Spleen (tissue), 7 donors: ENCODE data around the gene KRT31.
"Not testable (repeated sequence)": the region's sequence is repeated elsewhere in the genome, so short reads cannot be mapped to it uniquely, and the experiment has no call there.

Source experiments
- CTCF ChIP-seq, 11 experiments: fragments of 200-600 bp in 7 of 11; fragments of 450-650 bp in 4 of 11; sonication (generic) in 4 of 11; IDR thresholded peaks in 8 of 11; conservative IDR thresholded peaks in 3 of 11; 1 replicate in 7 of 11; 2 replicates in 4 of 11; pipeline versions ENCODE4 v1.4.0 to v1.8.0; 2016 to 2021; ENCODE audit warnings: antibody characterized with exemption in 11 of 11, inconsistent platforms in 4 of 11, mild to moderate bottlenecking in 1 of 11
- POLR2A ChIP-seq, 3 donors: fragments of 450-650 bp; IDR thresholded peaks; one replicate each; pipeline ENCODE4 v1.5.1; 2017; ENCODE audit warnings: antibody characterized with exemption in 3 of 3, mild to moderate bottlenecking in 1 of 3
- donor health status: DM: no; HTN: no; CAD: no; lungs with moderate emphysema.
- donor health status: DM: no; HTN: no; CAD: no.
- donor health status: DM: no; HTN: no; CAD: no.

DNA sequence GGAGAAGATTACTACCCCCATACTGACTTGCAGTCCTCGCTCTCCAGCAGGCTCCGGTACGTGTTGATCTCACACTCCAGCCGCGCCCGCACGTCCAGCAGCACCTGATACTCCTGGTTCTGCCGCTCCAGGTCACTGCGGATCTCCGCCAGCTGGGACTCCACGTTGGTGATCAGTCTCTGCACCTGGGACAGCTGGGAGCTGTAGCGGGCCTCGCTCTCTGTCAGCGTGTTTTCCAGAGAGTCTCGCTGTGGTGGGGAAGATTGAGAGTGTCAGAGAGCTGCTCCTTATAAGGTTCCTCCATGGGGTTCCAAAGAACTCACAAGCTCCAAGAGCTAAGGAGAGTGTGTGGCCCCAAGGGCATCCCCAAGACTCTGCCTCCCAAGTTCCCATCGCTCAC, 51.0 kb downstream of the KRT31 start:
- TF ChIP-seq CTCF (IDR thresholded peaks at IDR 0.05 in 8 of 11, conservative IDR thresholded peaks at IDR 0.05 in 3 of 11); POLR2A (IDR thresholded peaks at IDR 0.05): not testable (repeated sequence)
